ENCODE results near the gene IQGAP3. TPM values are rescaled to one million over a fixed set of nuclear protein-coding genes. Genes with fewer than 3 reads are reported as not detected.
"Not testable (repeated sequence)": the region's sequence is repeated elsewhere in the genome, so short reads cannot be mapped to it uniquely, and the experiment has no call there.

IQGAP3 gene
- polyA plus RNA-seq, 1 donor from 2014 or later, result not detected

DNA sequence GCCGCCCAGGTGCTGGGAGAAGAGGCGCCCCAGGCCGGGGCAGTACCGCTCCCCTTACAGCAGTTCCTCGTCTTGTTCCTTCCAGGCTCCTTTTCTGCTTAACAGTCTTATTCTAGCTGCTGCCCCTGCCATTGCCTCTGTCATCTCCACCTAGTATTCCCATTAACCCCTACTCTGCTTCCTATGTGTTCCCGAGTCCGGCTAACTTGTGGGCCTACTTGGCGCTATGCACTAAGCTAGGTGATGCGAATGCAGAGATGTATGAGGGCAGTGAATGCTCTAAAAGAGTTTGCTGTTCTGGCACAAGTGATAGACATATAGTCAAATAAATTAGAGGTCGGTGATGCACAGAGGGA, 276 bp upstream of the IQGAP3 start:
- Mint-ChIP-seq H3K36me3 (peaks cover 1% of the 10 kb centered on the region), H3K9me3 (no peaks in the 10 kb centered on the region), H3K27ac (peak overlapping the region in 2 of 3 donors; percentile 32 to 54), H3K4me3 (peak overlapping the region; percentile 66 to 94 (median 82)), H3K27me3 (peaks cover 18% of the 10 kb centered on the region), H3K4me1 (peaks cover 8 to 11% (median 8%) of the 10 kb centered on the region in 3 donors)

DNA sequence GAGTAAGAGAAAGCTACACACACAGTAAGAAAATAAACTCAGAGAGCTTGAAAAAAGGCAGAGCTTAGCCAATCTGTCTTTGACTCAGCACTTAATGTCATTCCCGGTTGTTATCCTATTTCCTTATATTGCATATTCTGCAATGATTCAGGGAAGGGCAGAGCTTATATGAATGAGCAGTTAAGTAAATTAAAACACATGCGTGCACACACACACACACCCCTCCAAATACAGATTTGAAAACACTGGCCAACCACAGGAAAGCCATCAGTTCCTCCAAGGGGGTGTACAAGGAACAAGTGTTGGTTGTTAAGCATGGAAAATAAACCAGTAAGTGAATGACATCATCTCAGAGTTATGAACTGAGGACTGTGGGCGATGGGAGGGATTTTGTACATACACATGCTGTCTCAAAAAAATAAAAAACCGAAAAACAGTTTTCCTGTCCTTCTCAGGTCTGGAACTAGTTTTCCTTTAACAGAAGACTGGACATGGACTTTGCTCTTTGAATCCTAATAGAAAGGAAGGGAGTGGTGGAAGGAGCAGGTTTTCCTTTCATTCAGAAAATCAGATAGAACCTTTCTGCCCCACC, 1.0 kb downstream of the IQGAP3 start:
- Mint-ChIP-seq H3K4me3 (peak overlapping the region in 1 of 4 donors; percentile 94), H3K27ac (no peak overlapping the region), H3K4me1 (peaks cover 8 to 11% (median 8%) of the 10 kb centered on the region in 3 donors), H3K27me3 (peaks cover 18% of the 10 kb centered on the region), H3K36me3 (peaks cover 1% of the 10 kb centered on the region), H3K9me3 (no peaks in the 10 kb centered on the region)

DNA sequence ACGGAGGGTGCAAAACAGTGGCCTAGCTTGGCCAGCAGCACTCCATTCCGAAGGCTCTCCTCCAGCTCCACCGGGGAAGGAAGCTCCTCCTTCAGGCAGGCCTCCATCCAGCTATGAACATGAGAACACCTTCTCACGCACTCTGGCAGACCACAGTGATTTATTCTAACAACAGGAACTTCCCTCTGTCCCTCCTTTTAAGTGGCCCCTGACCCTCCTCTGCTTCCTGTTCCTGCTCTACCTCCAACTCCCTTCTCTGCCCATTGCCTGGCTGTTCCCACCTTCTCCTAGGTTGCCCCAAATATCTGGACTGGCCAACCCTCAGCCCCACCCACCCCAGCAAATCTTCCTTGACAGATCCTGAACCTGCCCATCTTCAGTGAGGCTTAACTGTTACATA, 5.9 kb downstream of the IQGAP3 start:
- Mint-ChIP-seq H3K27ac (no peak overlapping the region), H3K4me1 (no peaks in the 10 kb centered on the region), H3K27me3 (no peaks in the 10 kb centered on the region), H3K36me3 (peaks cover 1% of the 10 kb centered on the region), H3K9me3 (no peaks in the 10 kb centered on the region), H3K4me3 (no peak overlapping the region)

DNA sequence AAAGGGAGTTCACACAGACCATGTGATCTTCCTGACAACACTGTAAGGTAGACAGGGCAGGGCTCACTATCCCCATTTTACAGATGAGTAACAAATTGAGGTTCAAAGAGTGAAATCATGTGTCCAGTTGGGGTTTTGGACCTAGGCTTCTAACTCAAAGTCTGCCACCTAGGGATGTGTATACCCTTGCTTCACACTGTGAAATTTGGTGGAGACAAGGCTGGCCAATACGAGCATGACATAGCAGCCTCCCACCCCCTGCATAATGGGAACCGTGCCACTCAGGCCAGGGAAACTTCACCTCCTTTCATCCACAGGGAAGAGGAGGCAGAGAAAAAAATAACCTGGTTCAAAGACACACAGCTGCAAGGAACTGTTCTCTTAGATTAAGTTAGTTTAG, 6.8 kb downstream of the IQGAP3 start:
- Mint-ChIP-seq H3K27me3 (no peaks in the 10 kb centered on the region), H3K9me3 (no peaks in the 10 kb centered on the region), H3K4me1 (no peaks in the 10 kb centered on the region), H3K36me3 (peaks cover 1% of the 10 kb centered on the region), H3K27ac (no peak overlapping the region), H3K4me3 (no peak overlapping the region)

DNA sequence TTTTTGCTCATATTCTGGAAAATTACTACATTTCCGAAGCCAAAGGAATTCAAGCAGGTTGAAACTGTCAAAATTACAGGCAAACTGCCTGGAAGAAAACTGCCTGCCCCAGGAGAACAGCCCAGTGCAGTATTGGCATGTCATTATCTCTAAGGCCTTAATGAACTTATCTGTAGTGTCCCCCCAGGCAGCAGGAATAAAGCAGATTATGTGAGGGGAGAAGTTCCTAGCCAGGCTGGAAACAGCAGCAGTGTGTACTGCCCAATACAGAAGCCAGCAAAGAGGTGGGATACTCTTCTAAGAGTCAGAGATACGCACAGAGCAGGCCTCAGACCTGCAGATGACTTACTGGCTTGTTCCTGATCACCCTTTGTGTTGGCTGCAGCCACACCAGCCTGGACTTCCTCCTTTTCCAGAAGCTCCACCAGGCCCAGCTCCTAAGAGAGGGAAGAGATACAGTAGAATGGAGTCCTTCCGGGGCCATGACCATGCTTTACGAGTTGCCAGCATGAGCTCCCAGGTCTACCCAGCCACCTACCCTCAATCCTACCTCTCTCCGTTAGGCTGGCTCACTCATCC, 11.7 kb downstream of the IQGAP3 start:
- Mint-ChIP-seq H3K27ac (no peak overlapping the region), H3K4me3 (no peak overlapping the region), H3K27me3 (no peaks in the 10 kb centered on the region), H3K9me3 (no peaks in the 10 kb centered on the region), H3K36me3 (no peaks in the 10 kb centered on the region), H3K4me1 (peaks cover 0 to 4% (median 0%) of the 10 kb centered on the region in 3 donors)

DNA sequence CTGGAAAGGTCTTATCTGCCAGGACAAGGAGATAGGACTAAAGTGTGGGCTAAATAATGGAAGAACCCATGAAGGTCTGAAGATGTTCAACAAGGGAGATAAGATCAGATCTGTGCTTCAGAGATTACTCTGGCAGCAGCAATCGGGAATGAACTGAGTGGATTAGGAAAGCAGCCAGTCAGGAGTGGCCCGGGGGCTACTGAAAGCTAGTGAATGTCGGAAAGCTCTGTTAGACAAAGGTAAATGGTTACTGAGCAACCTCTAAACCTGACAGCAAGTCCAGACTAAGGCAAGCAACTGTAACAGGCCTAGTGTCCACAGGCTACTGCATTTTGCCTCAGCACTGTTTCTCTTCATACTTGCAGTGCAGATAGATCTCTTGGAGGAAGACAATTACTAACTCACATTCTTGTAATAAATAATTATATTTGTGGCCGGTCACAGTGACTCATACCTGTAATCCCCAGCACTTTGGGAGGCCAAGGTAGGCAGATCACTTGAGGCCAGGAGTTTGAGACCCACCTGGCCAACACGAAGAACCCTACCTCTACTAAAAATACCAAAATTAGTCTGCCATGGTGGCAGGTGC, 12.5 kb downstream of the IQGAP3 start:
- Mint-ChIP-seq H3K4me1 (peaks cover 0 to 6% (median 0%) of the 10 kb centered on the region in 3 donors), H3K4me3 (no peak overlapping the region), H3K27me3 (no peaks in the 10 kb centered on the region), H3K27ac (no peak overlapping the region), H3K36me3 (no peaks in the 10 kb centered on the region), H3K9me3 (no peaks in the 10 kb centered on the region)

DNA sequence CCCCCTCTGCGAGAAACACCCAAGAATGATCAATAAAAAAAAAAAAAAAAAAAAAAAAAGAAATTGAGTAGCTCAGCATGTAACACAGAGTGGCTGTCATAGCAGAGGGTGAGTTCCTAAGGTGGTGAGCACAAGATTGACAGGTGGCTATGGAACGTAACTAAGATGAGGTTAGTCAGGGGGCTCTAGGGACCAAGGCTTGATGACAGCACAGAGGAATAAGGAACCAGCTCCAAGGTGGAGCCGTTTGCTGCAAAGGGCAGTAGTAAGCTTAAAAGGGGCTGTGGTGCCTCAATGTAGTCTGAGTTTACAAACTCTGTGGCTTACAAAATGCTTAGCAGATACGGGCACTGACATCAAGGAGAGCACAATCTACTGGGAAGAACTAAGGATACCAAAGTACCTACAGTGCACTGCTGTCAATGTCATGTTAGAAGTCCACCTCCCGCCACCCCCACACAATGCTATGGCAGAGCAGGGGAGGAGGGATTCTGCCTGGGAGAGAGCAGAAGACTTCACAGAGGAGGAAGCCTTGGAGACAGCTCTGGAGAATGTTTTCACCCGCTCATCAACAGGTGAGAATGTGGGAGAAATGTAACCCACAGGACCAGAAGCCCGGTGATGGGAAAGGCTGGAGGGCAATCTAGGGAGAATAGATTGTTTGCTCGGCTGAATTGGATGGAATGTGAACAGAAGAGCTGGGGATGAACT, 13.1 kb downstream of the IQGAP3 start:
- H3K4me1 Mint-ChIP-seq, result peaks cover 0 to 6% (median 0%) of the 10 kb centered on the region in 3 donors
- no peaks in the 10 kb centered on the region for H3K9me3 Mint-ChIP-seq
- H3K36me3 Mint-ChIP-seq, result no peaks in the 10 kb centered on the region
- H3K27ac Mint-ChIP-seq, result no peak overlapping the region
- H3K4me3 Mint-ChIP-seq, result no peak overlapping the region
- no peaks in the 10 kb centered on the region for H3K27me3 Mint-ChIP-seq

DNA sequence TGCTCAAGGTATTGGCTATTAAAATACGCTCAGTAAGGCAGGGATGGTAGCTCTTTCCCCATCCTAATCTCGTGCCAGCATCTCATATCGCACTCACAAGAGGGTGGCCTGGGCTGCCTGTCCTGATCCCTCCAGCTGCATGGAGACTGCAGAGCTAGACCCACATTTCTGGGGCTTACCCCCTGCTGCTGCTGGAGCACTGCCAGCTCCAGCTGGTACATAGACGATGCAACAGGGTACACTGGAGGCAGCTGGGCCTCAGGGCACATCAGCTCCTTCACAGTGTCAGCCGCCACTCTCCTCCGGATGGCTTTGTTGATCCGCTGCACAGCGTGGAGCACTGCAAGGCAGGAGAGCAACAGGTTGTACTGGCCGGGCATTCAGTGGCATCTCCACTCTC, 16.0 kb downstream of the IQGAP3 start:
- no peaks in the 10 kb centered on the region for H3K27me3 Mint-ChIP-seq
- no peak overlapping the region for H3K4me3 Mint-ChIP-seq
- H3K36me3 Mint-ChIP-seq, result no peaks in the 10 kb centered on the region
- peaks cover 14 to 18% (median 16%) of the 10 kb centered on the region in 3 donors for H3K4me1 Mint-ChIP-seq
- H3K27ac Mint-ChIP-seq, result no peak overlapping the region
- no peaks in the 10 kb centered on the region for H3K9me3 Mint-ChIP-seq

DNA sequence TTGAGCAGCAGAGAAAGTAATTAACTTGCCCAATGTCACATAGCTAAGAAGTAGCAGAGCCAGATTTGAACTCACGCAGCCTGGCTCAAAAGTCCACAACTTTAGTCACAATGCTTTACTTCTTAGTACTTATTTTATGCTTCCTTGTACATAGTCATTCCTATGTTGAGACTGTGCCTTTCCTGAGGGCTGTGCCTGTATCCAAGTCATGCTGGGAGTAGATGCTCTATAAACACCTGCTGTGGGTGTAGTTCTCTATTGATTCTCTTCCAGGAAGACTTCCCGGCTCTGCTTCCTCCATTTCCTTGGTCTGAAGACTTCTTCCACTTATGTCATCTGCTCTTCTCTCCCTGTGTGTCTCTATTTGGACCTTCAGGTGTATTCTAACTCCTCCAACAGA, 16.6 kb downstream of the IQGAP3 start:
- Mint-ChIP-seq H3K27me3 (no peaks in the 10 kb centered on the region), H3K27ac (peak overlapping the region in 1 of 3 donors; percentile 32), H3K4me3 (no peak overlapping the region), H3K36me3 (no peaks in the 10 kb centered on the region), H3K9me3 (no peaks in the 10 kb centered on the region), H3K4me1 (peaks cover 16 to 20% (median 18%) of the 10 kb centered on the region in 3 donors)

DNA sequence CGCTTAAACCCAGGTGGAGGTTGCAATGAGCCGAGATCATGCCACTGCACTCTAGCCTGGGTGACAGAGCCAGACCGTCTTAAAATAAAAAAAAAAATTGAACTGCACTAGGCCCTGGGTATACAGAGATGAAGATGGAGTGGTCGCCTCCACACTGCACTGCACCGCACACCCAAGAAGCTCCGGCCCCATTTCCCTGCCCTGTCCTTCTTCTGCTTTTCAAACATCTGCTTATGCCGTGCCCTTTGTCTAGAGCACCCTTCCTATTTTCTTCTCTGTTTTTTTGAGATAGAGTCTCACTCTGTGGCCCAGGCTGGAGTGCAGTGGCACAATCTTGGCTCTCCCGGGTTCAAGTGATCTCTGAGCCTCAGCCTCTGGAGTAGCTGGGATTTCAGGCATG, 17.4 kb downstream of the IQGAP3 start:
- Mint-ChIP-seq H3K4me3 (no peak overlapping the region), H3K9me3 (no peaks in the 10 kb centered on the region), H3K27me3 (no peaks in the 10 kb centered on the region), H3K36me3 (no peaks in the 10 kb centered on the region), H3K27ac (no peak overlapping the region), H3K4me1 (peaks cover 16 to 20% (median 18%) of the 10 kb centered on the region in 3 donors)

DNA sequence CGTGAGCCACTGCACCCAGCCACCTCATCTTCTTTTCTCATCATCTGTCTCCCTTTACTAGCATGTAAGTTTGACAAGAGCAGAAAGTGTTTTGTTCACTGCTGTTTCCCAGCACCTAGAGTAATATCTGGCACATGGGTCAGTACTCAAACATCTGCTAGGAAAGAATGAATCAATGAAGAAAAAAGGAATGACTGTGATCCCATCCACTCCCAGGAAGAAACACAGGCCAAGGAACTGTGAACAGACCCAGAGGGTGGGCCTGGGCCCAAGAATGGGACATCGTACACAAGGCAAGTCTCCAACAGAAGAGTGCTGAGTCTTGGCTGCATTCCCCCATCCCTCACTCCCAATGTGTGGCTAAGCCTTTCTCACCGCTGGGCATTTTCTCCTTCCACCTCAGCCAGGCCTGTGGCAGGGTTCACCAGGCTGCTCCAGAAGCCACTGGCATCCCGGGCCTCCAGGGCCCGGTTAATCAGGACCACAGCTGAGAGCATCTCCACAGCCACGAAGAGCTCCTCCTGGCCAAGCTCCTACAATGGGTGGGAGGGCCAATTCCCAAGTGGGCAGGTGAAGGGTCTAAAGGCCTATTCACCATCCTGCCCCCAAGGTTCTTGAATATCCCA, 18.4 kb downstream of the IQGAP3 start:
- no peaks in the 10 kb centered on the region for H3K27me3 Mint-ChIP-seq
- no peaks in the 10 kb centered on the region for H3K9me3 Mint-ChIP-seq
- peak overlapping the region in 1 of 4 donors; percentile 37 for H3K4me3 Mint-ChIP-seq
- H3K27ac Mint-ChIP-seq, result no peak overlapping the region
- peaks cover 16 to 20% (median 18%) of the 10 kb centered on the region in 3 donors for H3K4me1 Mint-ChIP-seq
- no peaks in the 10 kb centered on the region for H3K36me3 Mint-ChIP-seq

DNA sequence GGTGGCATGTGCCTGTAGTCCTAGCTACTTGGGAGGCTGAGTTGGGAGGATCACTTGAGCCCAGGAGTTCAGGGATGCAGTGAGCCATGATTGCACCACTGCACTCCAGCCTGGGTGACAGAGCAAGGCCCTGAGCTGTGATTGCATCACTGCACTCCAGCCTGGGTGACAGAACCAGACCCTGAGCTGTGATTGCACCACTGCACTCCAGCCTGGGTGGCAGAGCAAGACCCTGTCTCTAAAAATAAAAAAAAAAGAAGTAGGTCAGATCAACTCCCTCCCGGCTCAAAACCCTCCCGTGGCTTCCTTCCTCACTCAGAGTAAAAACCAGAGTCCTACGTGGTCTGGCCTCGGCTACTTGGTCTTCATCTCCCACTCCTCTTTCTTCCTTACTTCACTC, 19.4 kb downstream of the IQGAP3 start:
- not testable (repeated sequence) for H3K27ac Mint-ChIP-seq, H3K27me3 Mint-ChIP-seq, H3K36me3 Mint-ChIP-seq, H3K9me3 Mint-ChIP-seq
- Mint-ChIP-seq H3K4me3 (peak overlapping the region in 2 of 4 donors; percentile 46 to 76), H3K4me1 (peaks cover 16 to 20% (median 18%) of the 10 kb centered on the region in 3 donors)

DNA sequence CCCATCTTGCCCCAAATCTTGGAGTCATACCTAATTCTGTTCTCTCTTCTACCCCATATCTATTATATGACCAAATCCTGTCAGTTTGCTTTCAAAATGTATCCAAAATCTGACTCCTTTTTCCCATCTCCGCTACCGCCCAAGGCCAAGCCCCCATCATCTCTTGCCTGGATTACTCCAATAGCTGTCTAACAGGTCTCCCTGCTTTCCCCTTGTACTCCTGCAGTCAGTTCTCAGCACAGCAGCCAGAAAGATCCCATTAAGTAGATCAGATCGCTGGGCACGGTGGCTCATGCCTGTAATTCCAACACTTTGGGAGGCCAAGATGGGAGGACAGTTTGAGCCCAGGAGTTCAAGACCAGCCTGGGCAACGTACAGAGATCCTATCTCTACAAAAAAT, 19.8 kb downstream of the IQGAP3 start:
- Mint-ChIP-seq H3K27me3 (no peaks in the 10 kb centered on the region), H3K27ac (peak overlapping the region in 1 of 3 donors; percentile 14), H3K9me3 (no peaks in the 10 kb centered on the region), H3K4me1 (peaks cover 16 to 20% (median 18%) of the 10 kb centered on the region in 3 donors), H3K4me3 (peak overlapping the region in 1 of 4 donors; percentile 52), H3K36me3 (no peaks in the 10 kb centered on the region)

DNA sequence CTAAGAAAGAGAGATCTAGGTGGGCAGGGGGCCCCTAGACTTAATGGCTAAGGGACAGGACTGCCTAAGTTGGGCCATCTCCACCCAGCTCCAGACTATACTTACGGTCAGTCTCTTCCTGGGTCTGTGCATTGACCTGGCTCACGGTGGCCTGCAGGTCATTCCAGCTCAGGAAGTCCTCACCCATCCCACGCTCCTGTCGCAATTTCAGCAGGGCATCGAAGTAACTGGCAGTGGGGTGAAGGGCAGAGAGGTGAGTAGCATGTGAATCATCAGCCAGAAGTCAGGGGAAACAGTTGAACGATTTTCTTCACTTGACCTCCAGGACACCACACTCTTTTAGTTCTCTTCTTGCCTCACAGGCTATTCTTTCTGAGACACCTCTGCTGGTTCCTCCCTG, 20.5 kb downstream of the IQGAP3 start:
- Mint-ChIP-seq H3K27me3 (no peaks in the 10 kb centered on the region), H3K4me3 (no peak overlapping the region)

DNA sequence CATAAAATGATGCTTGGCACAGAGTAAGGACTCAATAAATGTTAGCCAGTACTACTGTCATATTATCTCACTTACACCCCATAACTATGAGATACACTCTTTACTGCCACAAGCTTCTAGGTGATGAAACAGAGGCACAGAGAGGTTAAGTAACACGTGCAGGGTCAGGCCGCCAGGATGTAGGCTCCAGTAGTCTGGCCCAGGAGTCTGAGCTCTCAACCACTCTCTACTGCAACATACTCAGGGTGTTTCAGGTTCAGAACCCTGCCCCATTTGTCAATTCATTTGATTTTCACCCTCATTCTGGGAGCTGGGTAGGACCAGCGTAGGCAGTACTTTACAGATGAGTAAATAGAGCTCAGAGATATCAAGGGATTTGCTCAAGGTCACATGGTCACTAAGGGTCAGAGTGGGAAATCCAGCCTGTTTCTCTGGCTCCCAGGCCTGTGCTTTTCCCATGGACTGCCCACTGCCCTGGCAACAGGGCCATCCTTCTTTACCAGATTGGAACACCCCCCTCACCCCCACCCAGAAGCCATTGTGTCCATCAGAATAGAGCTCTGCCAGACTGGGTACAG, 21.2 kb downstream of the IQGAP3 start:
- no peaks in the 10 kb centered on the region for H3K9me3 Mint-ChIP-seq
- H3K36me3 Mint-ChIP-seq, result no peaks in the 10 kb centered on the region
- H3K27ac Mint-ChIP-seq, result peak overlapping the region in 1 of 3 donors; percentile 50
- peaks cover 16 to 20% (median 18%) of the 10 kb centered on the region in 3 donors for H3K4me1 Mint-ChIP-seq
- no peaks in the 10 kb centered on the region for H3K27me3 Mint-ChIP-seq
- H3K4me3 Mint-ChIP-seq, result peak overlapping the region in 1 of 4 donors; percentile 3

More for the DNA sequence above, 20.5 kb downstream of the IQGAP3 start:
- H3K36me3 Mint-ChIP-seq, result no peaks in the 10 kb centered on the region
- H3K27ac Mint-ChIP-seq, result no peak overlapping the region
- peaks cover 16 to 20% (median 18%) of the 10 kb centered on the region in 3 donors for H3K4me1 Mint-ChIP-seq
- H3K9me3 Mint-ChIP-seq, result no peaks in the 10 kb centered on the region

Measured in IgD-negative memory B cell (primary cell).